ENCODE measurements around the gene DIAPH2.

GRCh38 chrX:97504431-97504830 is 819.8 kb downstream of the DIAPH2 start:
- no peak for TF ChIP-seq CTCF (conservative IDR thresholded peaks at IDR 0.05; ENCODE audit: low read depth in 2 of 2)
- TF ChIP-seq EZH2phosphoT487 (IDR thresholded peaks at IDR 0.05; ENCODE audit: unreplicated experiment): no peak
- no peak for TF ChIP-seq EZH2 (IDR thresholded peaks at IDR 0.05; ENCODE audit: low read depth, unreplicated experiment)
- TF ChIP-seq, protein P1, sequence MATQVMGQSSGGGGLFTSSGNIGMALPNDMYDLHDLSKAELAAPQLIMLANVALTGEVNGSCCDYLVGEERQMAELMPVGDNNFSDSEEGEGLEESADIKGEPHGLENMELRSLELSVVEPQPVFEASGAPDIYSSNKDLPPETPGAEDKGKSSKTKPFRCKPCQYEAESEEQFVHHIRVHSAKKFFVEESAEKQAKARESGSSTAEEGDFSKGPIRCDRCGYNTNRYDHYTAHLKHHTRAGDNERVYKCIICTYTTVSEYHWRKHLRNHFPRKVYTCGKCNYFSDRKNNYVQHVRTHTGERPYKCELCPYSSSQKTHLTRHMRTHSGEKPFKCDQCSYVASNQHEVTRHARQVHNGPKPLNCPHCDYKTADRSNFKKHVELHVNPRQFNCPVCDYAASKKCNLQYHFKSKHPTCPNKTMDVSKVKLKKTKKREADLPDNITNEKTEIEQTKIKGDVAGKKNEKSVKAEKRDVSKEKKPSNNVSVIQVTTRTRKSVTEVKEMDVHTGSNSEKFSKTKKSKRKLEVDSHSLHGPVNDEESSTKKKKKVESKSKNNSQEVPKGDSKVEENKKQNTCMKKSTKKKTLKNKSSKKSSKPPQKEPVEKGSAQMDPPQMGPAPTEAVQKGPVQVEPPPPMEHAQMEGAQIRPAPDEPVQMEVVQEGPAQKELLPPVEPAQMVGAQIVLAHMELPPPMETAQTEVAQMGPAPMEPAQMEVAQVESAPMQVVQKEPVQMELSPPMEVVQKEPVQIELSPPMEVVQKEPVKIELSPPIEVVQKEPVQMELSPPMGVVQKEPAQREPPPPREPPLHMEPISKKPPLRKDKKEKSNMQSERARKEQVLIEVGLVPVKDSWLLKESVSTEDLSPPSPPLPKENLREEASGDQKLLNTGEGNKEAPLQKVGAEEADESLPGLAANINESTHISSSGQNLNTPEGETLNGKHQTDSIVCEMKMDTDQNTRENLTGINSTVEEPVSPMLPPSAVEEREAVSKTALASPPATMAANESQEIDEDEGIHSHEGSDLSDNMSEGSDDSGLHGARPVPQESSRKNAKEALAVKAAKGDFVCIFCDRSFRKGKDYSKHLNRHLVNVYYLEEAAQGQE (IDR thresholded peaks at IDR 0.05; ENCODE audit: unreplicated experiment): no peak

All from GM23338 (cell line).